Sigmoid colon (tissue), 7 donors: Measurements from ENCODE around the gene ANKIB1. TPM values are rescaled to one million over a fixed set of nuclear protein-coding genes. Genes with fewer than 3 reads are reported as not detected.

Experiments used
- DNase-seq: peaks from one replicate; pipeline ENCODE4 v3.0.0-alpha.2; 2019
- H3K27ac ChIP-seq, 4 donors: fragments of 200-600 bp; sonication (generic); one replicate each; pipeline ENCODE4 v1.5.1; 2016 to 2019; ENCODE audit warnings: mild to moderate bottlenecking in 1 of 4
- H3K27me3 ChIP-seq, 3 donors: fragments of 200-600 bp; sonication (generic); one replicate each; pipeline ENCODE4 v1.5.1; 2019; ENCODE audit warnings: mild to moderate bottlenecking in 1 of 3
- H3K36me3 ChIP-seq, 4 donors: fragments of 200-600 bp; sonication (generic); one replicate each; pipeline ENCODE4 v1.5.1; 2016 to 2019
- H3K4me1 ChIP-seq, 4 donors: fragments of 200-600 bp; sonication (generic); one replicate each; pipeline ENCODE4 v1.5.1; 2017 to 2019
- H3K4me3 ChIP-seq, 4 donors: fragments of 200-600 bp; sonication (generic); one replicate each; pipeline ENCODE4 v1.5.1; 2017 to 2019; ENCODE audit warnings: mild to moderate bottlenecking in 2 of 4, moderate library complexity in 1 of 4
- H3K9me3 ChIP-seq, 4 donors: fragments of 200-600 bp in 3 of 4; sonication (generic) in 3 of 4; one replicate each; pipeline versions ENCODE4 v1.5.1 to v1.6.1; 2013 to 2019
- CTCF ChIP-seq, 4 experiments: fragments of 450-650 bp in 3 of 4; fragments of 200-600 bp in 1 of 4; IDR thresholded peaks; one replicate each; pipeline ENCODE4 v1.5.1; 2016 to 2019; ENCODE audit warnings: antibody characterized with exemption in 4 of 4, mild to moderate bottlenecking in 3 of 4, moderate library complexity in 2 of 4
- EP300 ChIP-seq, 4 donors: sonication (generic); formaldehyde crosslinking; IDR thresholded peaks; one replicate each; pipeline ENCODE4 v1.6.1; 2017; ENCODE audit warnings: antibody characterized with exemption in 4 of 4
- POLR2A ChIP-seq, 2 donors: fragments of 450-650 bp; IDR thresholded peaks; one replicate each; pipeline ENCODE4 v1.6.1; 2016; ENCODE audit warnings: antibody characterized with exemption in 2 of 2, mild to moderate bottlenecking in 2 of 2, moderate library complexity in 2 of 2
- POLR2AphosphoS5 ChIP-seq, 4 donors: sonication (generic); formaldehyde crosslinking; IDR thresholded peaks; one replicate each; pipeline ENCODE4 v1.6.1; 2017; ENCODE audit warnings: antibody characterized with exemption in 4 of 4
- WGBS, 2 donors: extraction: QIAGEN DNeasy Blood & Tissue Kit; methylation state at CpG; one replicate each; pipeline ENCODE4 v1.1.7; 2013; 5-methylcytosine and 5-hydroxymethylcytosine counted together
- intact Hi-C: fragments of 100-400 bp; cut with DNase I; formaldehyde crosslinking; loops from one replicate; pipeline ENCODE4 v1.15.1; 2023
- polyA plus RNA-seq, 3 donors: library from polyadenylated mRNA; stranded (reverse); fragments of 200-250 nt; gene quantifications; one replicate each; pipeline ENCODE4 v1.2.3, GENCODE V29; 2013
- total RNA-seq, 4 donors: library from RNA; depleted of rRNA; stranded (reverse); fragments of >200 nt; gene quantifications; one replicate each; pipeline ENCODE4 v1.1.0, GENCODE V29; 2016
- donor health status: healthy with polysubstance abuse.
- donor health status: Bipolar disorder and iron deficiency.
- donor health status: healthy.

The ANKIB1 gene
- total and polyA plus RNA-seq, 7 donors, result 12.6 to 37.5 (median 24.6) TPM

GRCh38 chr7:92303761-92304160 is 58.0 kb downstream of the ANKIB1 start:
- DNase-seq, result no peak
- Histone ChIP-seq H3K27me3 (no peaks in the 10 kb centered on the region), H3K36me3 (peaks cover 0 to 27% (median 0%) of the 10 kb centered on the region in 4 donors), H3K9me3 (no peaks in the 10 kb centered on the region), H3K27ac (no peak overlapping the region), H3K4me1 (no peaks in the 10 kb centered on the region), H3K4me3 (no peak overlapping the region)
- TF ChIP-seq POLR2A (IDR thresholded peaks at IDR 0.05) (no peak), EP300 (IDR thresholded peaks at IDR 0.05) (no peak), POLR2AphosphoS5 (IDR thresholded peaks at IDR 0.05) (no peak), CTCF (IDR thresholded peaks at IDR 0.05) (no peak)
- intact Hi-C loops, result no loop called here
- WGBS, 2 donors, result 52 to 77% methylated on average over 2 of the region's 2 CpGs

GRCh38 chr7:92304406-92304893 is 58.7 kb downstream of the ANKIB1 start:
- 98% methylated on average over 2 of the region's 2 CpGs for WGBS, 2 donors
- Histone ChIP-seq H3K4me1 (no peaks in the 10 kb centered on the region), H3K27ac (no peak overlapping the region), H3K27me3 (no peaks in the 10 kb centered on the region), H3K9me3 (no peaks in the 10 kb centered on the region), H3K4me3 (no peak overlapping the region), H3K36me3 (peaks cover 0 to 25% (median 0%) of the 10 kb centered on the region in 4 donors)
- DNase-seq, result no peak
- TF ChIP-seq EP300 (IDR thresholded peaks at IDR 0.05) (no peak), POLR2A (IDR thresholded peaks at IDR 0.05) (no peak), POLR2AphosphoS5 (IDR thresholded peaks at IDR 0.05) (no peak), CTCF (IDR thresholded peaks at IDR 0.05) (no peak)
- intact Hi-C loops, result no loop called here

- no peaks in the 10 kb centered on the region for H3K27me3 ChIP-seq
- no peak overlapping the region for H3K4me3 ChIP-seq
- no peaks in the 10 kb centered on the region for H3K9me3 ChIP-seq
- peaks cover 0 to 17% (median 0%) of the 10 kb centered on the region in 4 donors for H3K36me3 ChIP-seq
- intact Hi-C loops, result no loop called here
- DNase-seq, result no peak
- 92 to 95% methylated on average over 2 of the region's 2 CpGs for WGBS, 2 donors
- H3K4me1 ChIP-seq, result no peaks in the 10 kb centered on the region
- no peak overlapping the region for H3K27ac ChIP-seq
- no peak for TF ChIP-seq POLR2A (IDR thresholded peaks at IDR 0.05)
- no peak for TF ChIP-seq CTCF (IDR thresholded peaks at IDR 0.05)
- TF ChIP-seq POLR2AphosphoS5 (IDR thresholded peaks at IDR 0.05), result no peak
- TF ChIP-seq EP300 (IDR thresholded peaks at IDR 0.05), result no peak
These were observed 60.4 kb downstream of the ANKIB1 start for GRCh38 chr7:92306153-92306552.

- Histone ChIP-seq H3K27ac (no peak overlapping the region), H3K27me3 (no peaks in the 10 kb centered on the region), H3K4me1 (no peaks in the 10 kb centered on the region), H3K4me3 (no peak overlapping the region), H3K9me3 (no peaks in the 10 kb centered on the region), H3K36me3 (peaks cover 0 to 12% (median 0%) of the 10 kb centered on the region in 4 donors)
- intact Hi-C loops, result no loop called here
- TF ChIP-seq EP300 (IDR thresholded peaks at IDR 0.05), result no peak
- no peak for TF ChIP-seq CTCF (IDR thresholded peaks at IDR 0.05)
- TF ChIP-seq POLR2AphosphoS5 (IDR thresholded peaks at IDR 0.05), result no peak
- no peak for TF ChIP-seq POLR2A (IDR thresholded peaks at IDR 0.05)
- WGBS, 2 donors, result 72 to 75% methylated on average over 3 of the region's 3 CpGs
- no peak for DNase-seq
These were observed 67.3 kb downstream of the ANKIB1 start for GRCh38 chr7:92313055-92313454.

GRCh38 chr7:92319243-92319642 is 73.5 kb downstream of the ANKIB1 start:
- no peaks in the 10 kb centered on the region for H3K27me3 ChIP-seq
- H3K4me3 ChIP-seq, result no peak overlapping the region
- H3K36me3 ChIP-seq, result peaks cover 0 to 14% (median 3%) of the 10 kb centered on the region in 4 donors
- no peak for DNase-seq
- 95 to 96% methylated on average over 3 of the region's 3 CpGs for WGBS, 2 donors
- TF ChIP-seq POLR2AphosphoS5 (IDR thresholded peaks at IDR 0.05), result no peak
- TF ChIP-seq EP300 (IDR thresholded peaks at IDR 0.05), result no peak
- no peak for TF ChIP-seq POLR2A (IDR thresholded peaks at IDR 0.05)
- TF ChIP-seq CTCF (IDR thresholded peaks at IDR 0.05), result no peak
- intact Hi-C loops, result no loop called here
- no peak overlapping the region for H3K27ac ChIP-seq
- no peaks in the 10 kb centered on the region for H3K9me3 ChIP-seq
- H3K4me1 ChIP-seq, result no peaks in the 10 kb centered on the region
